Psoas muscle (tissue), 8 donors: ENCODE data around the gene TNNT1. TPM values are rescaled to one million over a fixed set of nuclear protein-coding genes. Genes with fewer than 3 reads are reported as not detected.

Experiments
- ATAC-seq, 4 donors: fragments of 200-7000 bp; cut with Tn5 transposase; one replicate each; pipeline ENCODE4 v1.9.1; 2020; ENCODE audit warnings: moderate library complexity in 3 of 4, mild to moderate bottlenecking in 2 of 4
- DNase-seq, 2 donors: peaks; one replicate each; pipeline ENCODE4 v3.0.0-alpha.2; 2020
- H3K27ac ChIP-seq: fragments of 200-600 bp; one replicate; pipeline ENCODE4 v1.8.0; 2022
- H3K27me3 ChIP-seq, 3 donors: fragments of 200-600 bp in 1 of 3; one replicate each; pipeline versions ENCODE4 v1.6.1 to v1.8.0; 2013 to 2022; ENCODE audit warnings: low read length in 2 of 3, mild to moderate bottlenecking in 2 of 3, moderate library complexity in 1 of 3; ENCODE audit not compliant: insufficient read depth in 3 of 3
- H3K36me3 ChIP-seq, 2 donors: fragments of 200-600 bp in 1 of 2; one replicate each; pipeline versions ENCODE4 v1.6.1 to v1.8.0; 2013 to 2022; ENCODE audit warnings: low read depth in 1 of 2, mild to moderate bottlenecking in 1 of 2, moderate library complexity in 1 of 2; ENCODE audit not compliant: insufficient read depth in 1 of 2
- H3K4me1 ChIP-seq: fragments of 200-600 bp; one replicate; pipeline ENCODE4 v1.8.0; 2022
- H3K4me3 ChIP-seq: fragments of 200-600 bp; one replicate; pipeline ENCODE4 v1.8.0; 2022; ENCODE audit warnings: mild to moderate bottlenecking
- H3K9me3 ChIP-seq: fragments of 200-600 bp; one replicate; pipeline ENCODE4 v1.8.0; 2022
- CTCF ChIP-seq: fragments of 200-600 bp; IDR thresholded peaks from one replicate; pipeline ENCODE4 v1.8.0; 2022; ENCODE audit warnings: antibody characterized with exemption
- whole genome bisulfite sequencing, 3 donors: extraction: QIAGEN DNeasy Blood & Tissue Kit; methylation state at CpG; one replicate each; pipeline versions ENCODE4 v1.1.6 to v1.1.7; 2013; 5-methylcytosine and 5-hydroxymethylcytosine counted together
- intact Hi-C, 2 donors: fragments of 100-400 bp; cut with DNase I; formaldehyde crosslinking; loops; one replicate each; pipeline versions ENCODE4 v1.11.0 to v1.14.2; 2022
- polyA plus RNA-seq, 3 donors: library from polyadenylated mRNA; stranded (reverse); fragments of 200-250 nt; gene quantifications; one replicate each; pipeline ENCODE4 v1.2.3, GENCODE V29; 2013
- total RNA-seq, 4 donors: library from RNA; stranded (reverse); fragmentation: NEBNext Ultra II Directional in 2 of 4; extraction: Animal tissue kit (Norgen Biotek cat#: 25700) in 2 of 4; gene quantifications; one replicate each; pipeline versions ENCODE4 v1.2.1 to v1.2.4, GENCODE V29; 2021 to 2023
- donor health status: healthy with polysubstance abuse.
- donor health status: DM: no; HTN: no; CAD: no; lungs with moderate emphysema.
- donor health status: Bipolar disorder and iron deficiency.
- donor health status: healthy.
- donor health status: DM: yes; HTN: yes; CAD: no.
- donor health status: DM: no; HTN: no; CAD: no.
- donor health status: DM: no; HTN: no; CAD: no.
- donor health status: DM: yes; HTN: yes; CAD: no.

TNNT1 gene
- total and polyA plus RNA-seq, 7 donors, result 4,522 to 12,694 (median 9,346) TPM

- intact Hi-C loops, result no loop called here
- Histone ChIP-seq H3K27ac (no peak overlapping the region), H3K4me1 (no peaks in the 10 kb centered on the region), H3K4me3 (no peak overlapping the region), H3K27me3 (peaks cover 0 to 23% (median 3%) of the 10 kb centered on the region in 3 donors), H3K36me3 (no peaks in the 10 kb centered on the region), H3K9me3 (no peaks in the 10 kb centered on the region)
- DNase-seq (no peak), ATAC-seq (no peak)
- WGBS, 3 donors, result 88 to 92% (median 90%) methylated on average over 12 of the region's 12 CpGs
- no peak for TF ChIP-seq CTCF
These were observed 4.8 kb upstream of the TNNT1 start for GRCh38 chr19:55153652-55154264.

DNA sequence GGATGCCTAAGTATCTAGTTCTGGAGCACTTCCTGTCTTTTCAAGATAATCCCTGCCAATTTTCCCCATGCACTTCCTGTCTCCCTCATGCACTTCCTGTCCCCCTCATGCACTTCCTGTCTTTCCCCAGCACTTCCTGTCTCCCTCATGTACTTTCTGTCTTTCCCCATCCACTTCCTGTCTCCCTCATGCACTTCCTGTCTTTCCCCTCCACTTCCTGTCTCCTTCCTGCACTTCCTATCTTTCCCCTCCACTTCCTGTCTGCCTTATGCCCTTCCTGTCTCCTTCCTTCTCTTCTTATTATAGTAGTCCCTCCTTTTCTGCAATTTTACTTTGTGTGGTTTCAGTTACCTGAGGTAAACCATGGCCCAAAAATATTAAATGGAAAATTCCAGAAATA is 3.0 kb upstream of the TNNT1 start:
- Histone ChIP-seq H3K4me3 (no peak overlapping the region), H3K36me3 (no peaks in the 10 kb centered on the region), H3K4me1 (no peaks in the 10 kb centered on the region), H3K27me3 (peaks cover 0 to 16% (median 8%) of the 10 kb centered on the region in 3 donors), H3K27ac (no peak overlapping the region), H3K9me3 (no peaks in the 10 kb centered on the region)
- no peak for ATAC-seq
- no peak for DNase-seq
- intact Hi-C loops, result no loop called here
- no peak for TF ChIP-seq CTCF

DNA sequence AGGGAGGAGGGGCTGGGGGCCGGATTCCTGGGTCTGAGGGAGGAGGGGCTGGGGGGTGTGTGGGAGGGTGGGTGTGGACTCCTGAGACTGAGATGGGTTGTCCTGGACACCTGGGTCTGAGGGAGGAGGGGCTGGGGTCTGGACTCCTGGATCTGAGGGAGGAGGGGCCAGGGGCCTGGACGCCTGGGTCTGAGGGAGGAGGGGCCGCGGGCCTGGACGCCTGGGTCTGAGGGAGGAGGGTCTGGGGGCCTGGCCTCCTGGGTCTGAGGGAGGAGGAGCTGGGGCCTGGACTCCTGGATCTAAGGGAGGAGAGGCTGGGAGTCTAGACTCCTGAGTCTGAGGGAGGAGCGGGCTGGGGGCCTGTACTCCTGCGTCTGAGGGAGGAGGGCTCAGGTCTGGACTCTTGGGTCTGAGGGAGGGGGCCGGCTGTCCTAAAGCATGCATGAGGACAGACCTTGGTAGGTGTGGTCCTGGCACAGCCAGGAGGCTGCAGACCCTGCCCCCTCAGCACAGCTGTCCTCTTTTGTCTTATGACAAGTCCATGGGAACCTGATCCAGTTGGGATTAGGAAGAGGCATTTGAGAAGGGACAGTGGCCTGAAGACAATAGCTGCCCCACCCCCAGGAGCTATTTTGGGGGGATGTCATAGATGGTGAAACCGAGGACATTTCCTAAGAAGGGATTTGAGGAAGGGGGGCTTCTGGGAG is 1.3 kb downstream of the TNNT1 start:
- intact Hi-C loops, result loop anchor here in 1 of 2 donors (10.0 kb wide), 1 partner anchor 357 kb away; no protein-coding TSS in a partner anchor
- Histone ChIP-seq H3K4me3 (peak overlapping the region; percentile 64), H3K36me3 (no peaks in the 10 kb centered on the region), H3K27me3 (peaks cover 0 to 37% (median 9%) of the 10 kb centered on the region in 3 donors), H3K9me3 (no peaks in the 10 kb centered on the region), H3K27ac (peak overlapping the region; percentile 82), H3K4me1 (no peaks in the 10 kb centered on the region)
- DNase-seq, result peak; percentile 67 to 85
- 4 to 13% (median 8%) methylated on average over 8 to 9 of the region's 9 CpGs for WGBS, 3 donors
- TF ChIP-seq CTCF, result no peak
- peak; percentile 71 to 79 (median 74) for ATAC-seq

DNA sequence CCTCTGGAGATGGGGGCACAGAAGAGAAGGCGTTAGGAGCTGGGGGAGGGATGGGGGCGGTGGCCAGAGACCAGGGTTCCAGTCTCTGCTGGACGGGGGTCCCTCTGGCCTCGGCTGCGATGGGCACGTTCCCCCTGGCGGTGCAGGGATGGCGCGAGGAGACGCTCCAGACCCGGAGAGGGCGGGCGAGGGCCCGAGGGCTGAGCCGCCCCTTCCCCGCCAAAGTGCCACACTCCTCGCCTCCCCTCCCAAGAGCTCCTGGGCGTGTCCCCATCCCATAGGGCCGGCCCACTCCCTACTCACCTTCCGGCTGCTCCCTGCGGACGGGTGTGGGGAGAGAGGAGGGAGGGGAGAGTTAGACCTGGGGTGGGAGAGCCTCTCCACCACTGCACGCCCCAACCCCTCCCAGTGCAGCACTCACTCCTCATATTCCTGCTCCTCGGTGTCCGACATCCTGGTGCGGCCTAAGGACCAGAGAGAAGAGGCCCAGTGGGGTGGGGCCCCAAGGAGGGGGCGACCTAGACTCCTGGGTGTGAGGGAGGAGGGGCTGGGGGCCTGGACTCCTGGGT is 2.2 kb downstream of the TNNT1 start:
- intact Hi-C loops, result loop anchor here in 1 of 2 donors (10.0 kb wide), 1 partner anchor 358 kb away; no protein-coding TSS in a partner anchor
- H3K36me3 ChIP-seq, result no peaks in the 10 kb centered on the region
- WGBS, 3 donors, result 0 to 6% (median 4%) methylated on average over 22 to 27 of the region's 27 CpGs
- H3K9me3 ChIP-seq, result no peaks in the 10 kb centered on the region
- H3K27me3 ChIP-seq, result peaks cover 0 to 46% (median 9%) of the 10 kb centered on the region in 3 donors
- H3K4me1 ChIP-seq, result no peaks in the 10 kb centered on the region
- H3K4me3 ChIP-seq, result peak overlapping the region; percentile 68
- no peak for TF ChIP-seq CTCF
- peak overlapping the region; percentile 42 for H3K27ac ChIP-seq
- ATAC-seq, result peak in 2 of 4 donors; percentile 4 to 28
- DNase-seq, result peak in 1 of 2 donors; percentile 56
